GM12865 (cell line): ENCODE results near the gene DCAF10.
"Not testable (repeated sequence)": the region's sequence is repeated elsewhere in the genome, so short reads cannot be mapped to it uniquely, and the experiment has no call there.

Experiments
- DNase-seq: peaks from one replicate; pipeline ENCODE4 v3.0.0; 2010; ENCODE audit warnings: low read depth
- H3K4me3 ChIP-seq: 2 replicates; pipeline ENCODE4 v1.5.1; 2011; ENCODE audit warnings: mild to moderate bottlenecking, low read depth, low read length, control low read depth
- TF ChIP-seq, protein P1 (sequence below): IDR thresholded peaks from 2 replicates; pipeline ENCODE4 v1.5.1; 2011; ENCODE audit warnings: low read length, control low read depth, low read depth, inconsistent platforms; ENCODE audit not compliant: insufficient read depth; ENCODE audit errors: missing control alignments

DCAF10 gene

DNA sequence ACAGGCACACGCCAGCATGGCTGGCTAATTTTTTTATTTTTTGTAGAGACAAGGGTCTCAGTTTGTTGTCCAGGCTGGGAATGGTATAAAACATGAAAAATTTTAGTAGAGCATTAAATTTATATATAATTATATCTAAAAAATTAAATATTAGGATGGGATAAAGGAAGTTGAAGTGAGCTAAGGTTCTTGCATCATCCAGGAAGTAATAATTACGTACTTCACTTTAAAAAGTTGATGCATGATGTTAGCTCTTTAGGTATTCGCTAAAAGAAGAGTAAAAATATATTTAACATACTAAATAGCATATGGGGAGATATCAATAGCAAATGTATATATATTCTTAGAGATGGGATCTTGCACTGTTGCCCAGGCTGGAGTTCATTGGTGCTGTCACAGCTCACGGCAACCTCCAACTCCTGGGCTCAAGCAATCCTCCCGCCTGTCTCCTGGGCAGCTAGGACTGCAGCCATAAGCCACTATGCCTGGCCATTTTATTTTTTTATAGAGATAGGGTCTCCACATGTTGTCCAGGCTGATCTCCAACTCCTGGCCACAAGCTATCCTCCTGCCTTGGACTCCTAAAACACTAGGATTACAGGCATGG, 12.3 kb downstream of the DCAF10 start:
- TF ChIP-seq, protein P1, sequence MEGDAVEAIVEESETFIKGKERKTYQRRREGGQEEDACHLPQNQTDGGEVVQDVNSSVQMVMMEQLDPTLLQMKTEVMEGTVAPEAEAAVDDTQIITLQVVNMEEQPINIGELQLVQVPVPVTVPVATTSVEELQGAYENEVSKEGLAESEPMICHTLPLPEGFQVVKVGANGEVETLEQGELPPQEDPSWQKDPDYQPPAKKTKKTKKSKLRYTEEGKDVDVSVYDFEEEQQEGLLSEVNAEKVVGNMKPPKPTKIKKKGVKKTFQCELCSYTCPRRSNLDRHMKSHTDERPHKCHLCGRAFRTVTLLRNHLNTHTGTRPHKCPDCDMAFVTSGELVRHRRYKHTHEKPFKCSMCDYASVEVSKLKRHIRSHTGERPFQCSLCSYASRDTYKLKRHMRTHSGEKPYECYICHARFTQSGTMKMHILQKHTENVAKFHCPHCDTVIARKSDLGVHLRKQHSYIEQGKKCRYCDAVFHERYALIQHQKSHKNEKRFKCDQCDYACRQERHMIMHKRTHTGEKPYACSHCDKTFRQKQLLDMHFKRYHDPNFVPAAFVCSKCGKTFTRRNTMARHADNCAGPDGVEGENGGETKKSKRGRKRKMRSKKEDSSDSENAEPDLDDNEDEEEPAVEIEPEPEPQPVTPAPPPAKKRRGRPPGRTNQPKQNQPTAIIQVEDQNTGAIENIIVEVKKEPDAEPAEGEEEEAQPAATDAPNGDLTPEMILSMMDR, result no peak
- no peak for DNase-seq

GRCh38 chr9:37818849-37819248, 18.3 kb downstream of the DCAF10 start:
- TF ChIP-seq, protein P1, result no peak
- H3K4me3 ChIP-seq, result no peak overlapping the region
- no peak for DNase-seq

More for the DNA sequence above, 12.3 kb downstream of the DCAF10 start:
- H3K4me3 ChIP-seq, result no peak overlapping the region

DNA sequence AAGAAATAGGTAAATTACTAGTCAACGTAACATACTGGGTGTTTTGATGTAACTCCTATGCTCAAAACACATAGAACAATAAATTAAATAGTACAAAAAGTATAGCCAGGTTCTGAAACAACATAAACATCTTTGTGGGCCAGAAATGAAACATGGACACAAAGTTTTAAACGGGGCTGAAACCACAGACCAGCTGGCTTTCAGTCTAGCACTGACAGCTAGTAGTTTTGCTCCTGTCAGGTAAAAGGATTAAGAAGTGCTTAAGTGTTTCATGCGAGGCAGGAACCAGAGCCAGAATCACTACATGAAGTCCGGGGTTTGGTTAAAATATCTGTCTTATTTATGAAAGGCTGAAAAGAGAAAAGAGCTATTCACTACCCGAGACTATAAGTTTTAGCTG, 19.5 kb downstream of the DCAF10 start:
- TF ChIP-seq, protein P1, result no peak
- H3K4me3 ChIP-seq, result no peak overlapping the region
- DNase-seq, result peak; percentile 66

DNA sequence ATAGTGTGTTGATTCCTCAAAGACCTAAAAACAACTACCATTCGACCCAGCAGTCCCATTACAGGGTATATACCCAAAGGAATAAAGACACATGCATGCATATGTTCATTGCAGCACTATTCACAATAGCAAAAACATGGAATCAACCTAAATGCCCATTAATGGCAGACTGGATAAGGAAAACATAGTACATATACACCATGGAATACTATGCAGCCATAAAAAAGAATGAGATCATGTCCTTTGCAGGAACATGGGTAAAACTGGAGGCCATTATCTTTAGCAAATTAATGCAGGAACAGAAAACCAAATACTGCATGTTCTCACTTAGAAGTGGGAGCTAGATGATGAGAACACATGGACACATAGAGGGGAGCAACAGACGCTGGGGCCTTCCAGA, 24.6 kb downstream of the DCAF10 start:
- not testable (repeated sequence) for H3K4me3 ChIP-seq, DNase-seq

DNA sequence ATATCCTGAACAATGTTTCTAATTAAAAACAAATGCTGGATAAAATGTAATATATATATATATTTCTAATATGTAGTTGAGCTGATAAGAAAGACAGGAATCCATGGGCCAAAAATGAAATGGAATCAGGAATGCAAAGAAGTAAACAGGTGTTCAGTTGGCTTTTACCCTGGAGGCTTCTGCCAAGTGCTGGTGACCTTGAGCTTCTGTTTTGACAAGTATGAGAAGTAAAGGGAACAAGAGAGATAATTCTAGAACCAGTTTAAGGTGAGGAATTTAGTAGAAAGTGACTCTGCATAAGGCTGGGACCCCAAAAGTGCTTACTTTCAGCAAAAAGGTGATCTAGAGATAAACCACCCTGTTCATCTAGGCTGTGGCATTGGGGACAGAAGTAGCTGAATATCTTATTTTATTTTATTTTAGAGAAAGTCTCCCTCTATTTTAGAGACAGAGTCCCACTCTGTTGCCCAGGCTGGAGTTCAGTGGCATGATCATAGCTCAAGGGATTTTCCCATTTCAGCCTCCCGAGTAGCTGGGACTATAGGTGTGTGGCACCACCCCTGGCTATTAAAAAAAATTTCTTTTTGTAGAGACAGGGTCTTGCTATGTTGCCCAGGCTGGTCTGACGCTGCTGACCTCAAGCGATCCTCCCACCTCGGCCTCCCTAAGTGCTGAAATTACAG, 27.0 kb downstream of the DCAF10 start:
- no peak overlapping the region for H3K4me3 ChIP-seq
- TF ChIP-seq, protein P1, result no peak
- no peak for DNase-seq

- TF ChIP-seq, protein P1, result no peak
- no peak for DNase-seq
- no peak overlapping the region for H3K4me3 ChIP-seq
Measured at GRCh38 chr9:37835821-37836220, 35.2 kb downstream of the DCAF10 start.

DNA sequence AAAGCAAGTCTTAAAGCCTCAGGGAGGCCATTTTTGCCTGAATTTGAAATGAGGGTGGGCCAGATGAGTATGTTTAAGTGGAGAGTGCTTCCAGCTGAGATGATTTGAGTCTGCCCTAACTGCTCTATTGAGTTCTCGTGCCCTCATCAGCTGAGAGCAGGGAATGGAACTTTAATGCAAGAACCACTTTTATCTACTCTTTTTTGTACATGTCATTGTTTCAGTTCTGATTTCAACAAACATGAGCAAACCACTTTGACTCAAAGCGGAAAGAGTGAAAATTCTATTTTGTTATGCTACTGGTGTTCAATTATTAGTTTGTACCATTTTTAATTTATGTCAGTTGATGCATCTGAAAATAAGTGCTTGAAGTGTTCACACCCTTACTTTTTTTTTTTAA, 35.8 kb downstream of the DCAF10 start:
- H3K4me3 ChIP-seq, result no peak overlapping the region
- DNase-seq, result peak; percentile 71
- TF ChIP-seq, protein P1, result no peak
